A673 (cell line): ENCODE results near the gene CRACR2B. TPM values are rescaled to one million over a fixed set of nuclear protein-coding genes. Genes with fewer than 3 reads are reported as not detected.

Experiments used
- BruUV-seq: library from RNA; stranded (reverse); fragments of 400-500 nt; replicated peaks from 2 replicates; lab custom pipeline; 2021; lab: Mats Ljungman, UMichigan
- CTCF ChIA-PET: fragments of 300-600 bp; sonication (Branson Sonifier 250); formaldehyde crosslinking; loops from one replicate; lab custom pipeline; 2022; ENCODE audit warnings: antibody characterized with exemption; lab: Charles Lee
- POLR2A ChIA-PET: fragments of 300-600 bp; sonication (Branson Sonifier 250); formaldehyde crosslinking; loops from one replicate; lab custom pipeline; 2022; ENCODE audit warnings: antibody characterized with exemption; ENCODE audit not compliant: low non-redundant PET; lab: Charles Lee
- DNase-seq: peaks from one replicate; pipeline ENCODE4 v3.0.0-alpha.2; 2015; ENCODE audit warnings: low spot score
- H3K27ac ChIP-seq: fragments of 200-600 bp; sonication (generic); 2 replicates; pipeline ENCODE4 v1.5.1; 2016; ENCODE audit warnings: mixed run types, low read depth, mild to moderate bottlenecking, mixed read lengths, antibody characterized with exemption, low read length; ENCODE audit not compliant: poor library complexity, severe bottlenecking
- H3K27me3 ChIP-seq: fragments of 200-600 bp; sonication (generic); replicated peaks from 2 replicates; pipeline ENCODE4 v1.6.1; 2017; ENCODE audit warnings: mixed run types, low read depth, mild to moderate bottlenecking, mixed read lengths, antibody characterized with exemption, low read length; ENCODE audit not compliant: insufficient read depth, poor library complexity
- H3K36me3 ChIP-seq: fragments of 200-600 bp; sonication (generic); 2 replicates; pipeline ENCODE4 v1.6.1; 2016; ENCODE audit warnings: mixed run types, mild to moderate bottlenecking, mixed read lengths, antibody characterized with exemption, low read length; ENCODE audit not compliant: insufficient read depth, poor library complexity, severe bottlenecking
- H3K4me1 ChIP-seq: fragments of 200-600 bp; sonication (generic); 2 replicates; pipeline ENCODE4 v1.6.1; 2017; ENCODE audit warnings: mixed run types, mild to moderate bottlenecking, mixed read lengths, antibody characterized with exemption, low read length; ENCODE audit not compliant: insufficient read depth, poor library complexity, severe bottlenecking
- H3K4me3 ChIP-seq: fragments of 200-600 bp; sonication (generic); 2 replicates; pipeline ENCODE4 v1.5.1; 2016; ENCODE audit warnings: low read depth, mixed run types, mild to moderate bottlenecking, mixed read lengths, low read length; ENCODE audit not compliant: poor library complexity, severe bottlenecking
- H3K9me3 ChIP-seq: fragments of 200-600 bp; sonication (generic); 2 replicates; pipeline ENCODE4 v1.6.1; 2016; ENCODE audit warnings: mixed run types, low read depth, mild to moderate bottlenecking, mixed read lengths, antibody characterized with exemption, low read length; ENCODE audit not compliant: poor library complexity, severe bottlenecking
- CTCF ChIP-seq: fragments of 300-800, 200-600 bp; sonication (generic); conservative IDR thresholded peaks from 2 replicates; pipeline ENCODE4 v1.5.1; 2017; ENCODE audit warnings: low read depth, mild to moderate bottlenecking, antibody characterized with exemption, low read length, moderate library complexity, mixed read lengths
- EZH2 ChIP-seq: fragments of 200-600 bp; sonication (generic); IDR thresholded peaks from 2 replicates; pipeline ENCODE4 v1.6.1; 2017; ENCODE audit warnings: borderline replicate concordance, low read depth, mild to moderate bottlenecking, mixed read lengths, antibody characterized with exemption, low read length; ENCODE audit not compliant: poor library complexity, severe bottlenecking
- intact Hi-C: fragments of 100-400 bp; cut with micrococcal nuclease; formaldehyde crosslinking; loops from one replicate; pipeline ENCODE4 v1.10.0; 2022; ENCODE audit not compliant: unreplicated experiment
- total RNA-seq: library from RNA; stranded (reverse); gene quantifications from 2 replicates; pipeline ENCODE4 v1.2.3, GENCODE V29; 2021

The CRACR2B gene
- total RNA-seq, 1 experiment from 2014 or later: 1.1 TPM

DNA sequence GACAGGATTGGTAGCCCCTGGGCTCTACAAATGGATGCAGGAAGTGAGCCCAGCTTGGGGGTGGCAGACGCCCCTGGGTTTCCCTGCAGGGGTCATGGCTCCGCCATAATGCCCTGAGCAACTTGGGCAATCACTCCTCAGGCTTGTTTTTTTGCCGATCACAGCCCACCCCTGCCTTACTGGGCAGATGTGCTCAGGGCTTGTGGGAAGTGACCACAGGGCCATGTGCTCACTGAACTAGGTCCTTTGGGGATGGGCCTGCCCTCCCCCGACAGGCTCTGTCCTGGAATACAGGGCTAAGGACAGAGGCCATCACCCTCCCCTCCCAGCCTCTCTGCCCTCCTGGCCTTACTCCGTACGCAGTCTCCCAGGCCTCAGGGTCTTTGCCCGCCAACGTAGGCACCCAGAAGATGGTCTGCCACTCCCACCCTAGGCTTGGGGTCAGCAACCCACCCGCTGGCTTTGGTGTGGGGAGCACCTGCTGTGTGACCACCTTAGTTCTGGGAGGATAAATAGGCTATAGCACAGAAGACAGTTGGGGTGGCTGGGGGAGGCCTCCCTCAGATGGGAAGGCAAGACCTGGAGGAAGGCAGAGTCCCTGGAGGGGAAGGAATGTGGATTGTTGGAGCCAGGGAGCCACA is 14.1 kb upstream of the CRACR2B start:
- TF ChIP-seq EZH2 (no peak), CTCF (no peak)
- no peaks in the 10 kb centered on the region for H3K27me3 ChIP-seq
- ChIA-PET CTCF (no interaction called here), POLR2A (no interaction called here)
- H3K4me3 ChIP-seq: no peak overlapping the region
- intact Hi-C loops: no loop called here
- no TSS peak for BruUV-seq
- peaks cover 11% of the 10 kb centered on the region for H3K4me1 ChIP-seq
- DNase-seq: no peak
- peaks cover 29% of the 10 kb centered on the region for H3K36me3 ChIP-seq
- no peak overlapping the region for H3K27ac ChIP-seq
- no peaks in the 10 kb centered on the region for H3K9me3 ChIP-seq

- Histone ChIP-seq H3K27me3 (no peaks in the 10 kb centered on the region), H3K36me3 (peaks cover 29% of the 10 kb centered on the region), H3K27ac (no peak overlapping the region), H3K4me3 (no peak overlapping the region), H3K9me3 (no peaks in the 10 kb centered on the region), H3K4me1 (peaks cover 16% of the 10 kb centered on the region)
- no peak for TF ChIP-seq CTCF
- TF ChIP-seq EZH2: no peak
- ChIA-PET POLR2A (no interaction called here), CTCF (no interaction called here)
- no peak for DNase-seq
- intact Hi-C loops: no loop called here
- no TSS peak for BruUV-seq
Observed at GRCh38 chr11:815675-816432, 11.9 kb upstream of the CRACR2B start.

GRCh38 chr11:816433-816779 is 11.3 kb upstream of the CRACR2B start:
- intact Hi-C loops: no loop called here
- no peak overlapping the region for H3K27ac ChIP-seq
- H3K27me3 ChIP-seq: no peaks in the 10 kb centered on the region
- H3K9me3 ChIP-seq: no peaks in the 10 kb centered on the region
- H3K4me3 ChIP-seq: no peak overlapping the region
- BruUV-seq: no TSS peak
- TF ChIP-seq CTCF (no peak), EZH2 (no peak)
- no peak for DNase-seq
- ChIA-PET POLR2A (interaction anchor here (0.6 kb wide), 1 partner anchor 59 kb away, joined by 3 read pairs; no protein-coding TSS in a partner anchor), CTCF (no interaction called here)
- H3K36me3 ChIP-seq: peaks cover 24% of the 10 kb centered on the region
- H3K4me1 ChIP-seq: peaks cover 11% of the 10 kb centered on the region
